Measurements from ENCODE around the gene PAWR.

DNA sequence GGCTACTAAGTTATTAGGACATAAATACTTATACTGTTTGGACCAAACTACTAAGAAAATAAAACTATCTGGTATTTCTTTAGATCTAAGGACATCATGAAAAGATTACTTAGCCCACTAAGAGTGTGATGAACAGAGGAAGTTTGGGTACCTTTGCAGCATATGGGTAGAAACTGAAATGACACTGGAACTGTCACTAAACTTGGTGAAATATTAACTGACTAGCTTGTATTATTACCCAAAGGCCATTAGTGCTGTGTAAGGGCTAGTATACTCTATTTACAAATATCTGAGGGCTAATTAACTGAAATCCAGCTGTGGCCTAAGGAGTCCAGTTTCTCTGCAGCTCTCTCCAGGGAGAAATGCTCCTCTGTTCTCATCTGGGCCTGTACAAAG lies 45.5 kb downstream of the PAWR start:
- TF ChIP-seq, protein P1, sequence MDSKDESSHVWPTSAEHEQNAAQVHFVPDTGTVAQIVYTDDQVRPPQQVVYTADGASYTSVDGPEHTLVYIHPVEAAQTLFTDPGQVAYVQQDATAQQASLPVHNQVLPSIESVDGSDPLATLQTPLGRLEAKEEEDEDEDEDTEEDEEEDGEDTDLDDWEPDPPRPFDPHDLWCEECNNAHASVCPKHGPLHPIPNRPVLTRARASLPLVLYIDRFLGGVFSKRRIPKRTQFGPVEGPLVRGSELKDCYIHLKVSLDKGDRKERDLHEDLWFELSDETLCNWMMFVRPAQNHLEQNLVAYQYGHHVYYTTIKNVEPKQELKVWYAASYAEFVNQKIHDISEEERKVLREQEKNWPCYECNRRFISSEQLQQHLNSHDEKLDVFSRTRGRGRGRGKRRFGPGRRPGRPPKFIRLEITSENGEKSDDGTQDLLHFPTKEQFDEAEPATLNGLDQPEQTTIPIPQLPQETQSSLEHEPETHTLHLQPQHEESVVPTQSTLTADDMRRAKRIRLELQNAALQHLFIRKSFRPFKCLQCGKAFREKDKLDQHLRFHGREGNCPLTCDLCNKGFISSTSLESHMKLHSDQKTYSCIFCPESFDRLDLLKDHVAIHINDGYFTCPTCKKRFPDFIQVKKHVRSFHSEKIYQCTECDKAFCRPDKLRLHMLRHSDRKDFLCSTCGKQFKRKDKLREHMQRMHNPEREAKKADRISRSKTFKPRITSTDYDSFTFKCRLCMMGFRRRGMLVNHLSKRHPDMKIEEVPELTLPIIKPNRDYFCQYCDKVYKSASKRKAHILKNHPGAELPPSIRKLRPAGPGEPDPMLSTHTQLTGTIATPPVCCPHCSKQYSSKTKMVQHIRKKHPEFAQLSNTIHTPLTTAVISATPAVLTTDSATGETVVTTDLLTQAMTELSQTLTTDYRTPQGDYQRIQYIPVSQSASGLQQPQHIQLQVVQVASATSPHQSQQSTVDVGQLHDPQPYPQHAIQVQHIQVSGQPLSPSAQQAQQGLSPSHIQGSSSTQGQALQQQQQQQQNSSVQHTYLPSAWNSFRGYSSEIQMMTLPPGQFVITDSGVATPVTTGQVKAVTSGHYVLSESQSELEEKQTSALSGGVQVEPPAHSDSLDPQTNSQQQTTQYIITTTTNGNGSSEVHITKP (tag by site-specific recombination; IDR thresholded peaks at IDR 0.05) = no peak
- TF ChIP-seq ZNF624 (tag by site-specific recombination; IDR thresholded peaks at IDR 0.05) (no peak), ZNF544 (tag by site-specific recombination; IDR thresholded peaks at IDR 0.05) (no peak)
- TF ChIP-seq, protein P2, sequence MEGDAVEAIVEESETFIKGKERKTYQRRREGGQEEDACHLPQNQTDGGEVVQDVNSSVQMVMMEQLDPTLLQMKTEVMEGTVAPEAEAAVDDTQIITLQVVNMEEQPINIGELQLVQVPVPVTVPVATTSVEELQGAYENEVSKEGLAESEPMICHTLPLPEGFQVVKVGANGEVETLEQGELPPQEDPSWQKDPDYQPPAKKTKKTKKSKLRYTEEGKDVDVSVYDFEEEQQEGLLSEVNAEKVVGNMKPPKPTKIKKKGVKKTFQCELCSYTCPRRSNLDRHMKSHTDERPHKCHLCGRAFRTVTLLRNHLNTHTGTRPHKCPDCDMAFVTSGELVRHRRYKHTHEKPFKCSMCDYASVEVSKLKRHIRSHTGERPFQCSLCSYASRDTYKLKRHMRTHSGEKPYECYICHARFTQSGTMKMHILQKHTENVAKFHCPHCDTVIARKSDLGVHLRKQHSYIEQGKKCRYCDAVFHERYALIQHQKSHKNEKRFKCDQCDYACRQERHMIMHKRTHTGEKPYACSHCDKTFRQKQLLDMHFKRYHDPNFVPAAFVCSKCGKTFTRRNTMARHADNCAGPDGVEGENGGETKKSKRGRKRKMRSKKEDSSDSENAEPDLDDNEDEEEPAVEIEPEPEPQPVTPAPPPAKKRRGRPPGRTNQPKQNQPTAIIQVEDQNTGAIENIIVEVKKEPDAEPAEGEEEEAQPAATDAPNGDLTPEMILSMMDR (tag by site-specific recombination; IDR thresholded peaks at IDR 0.05) = no peak
- TF ChIP-seq, protein P3, sequence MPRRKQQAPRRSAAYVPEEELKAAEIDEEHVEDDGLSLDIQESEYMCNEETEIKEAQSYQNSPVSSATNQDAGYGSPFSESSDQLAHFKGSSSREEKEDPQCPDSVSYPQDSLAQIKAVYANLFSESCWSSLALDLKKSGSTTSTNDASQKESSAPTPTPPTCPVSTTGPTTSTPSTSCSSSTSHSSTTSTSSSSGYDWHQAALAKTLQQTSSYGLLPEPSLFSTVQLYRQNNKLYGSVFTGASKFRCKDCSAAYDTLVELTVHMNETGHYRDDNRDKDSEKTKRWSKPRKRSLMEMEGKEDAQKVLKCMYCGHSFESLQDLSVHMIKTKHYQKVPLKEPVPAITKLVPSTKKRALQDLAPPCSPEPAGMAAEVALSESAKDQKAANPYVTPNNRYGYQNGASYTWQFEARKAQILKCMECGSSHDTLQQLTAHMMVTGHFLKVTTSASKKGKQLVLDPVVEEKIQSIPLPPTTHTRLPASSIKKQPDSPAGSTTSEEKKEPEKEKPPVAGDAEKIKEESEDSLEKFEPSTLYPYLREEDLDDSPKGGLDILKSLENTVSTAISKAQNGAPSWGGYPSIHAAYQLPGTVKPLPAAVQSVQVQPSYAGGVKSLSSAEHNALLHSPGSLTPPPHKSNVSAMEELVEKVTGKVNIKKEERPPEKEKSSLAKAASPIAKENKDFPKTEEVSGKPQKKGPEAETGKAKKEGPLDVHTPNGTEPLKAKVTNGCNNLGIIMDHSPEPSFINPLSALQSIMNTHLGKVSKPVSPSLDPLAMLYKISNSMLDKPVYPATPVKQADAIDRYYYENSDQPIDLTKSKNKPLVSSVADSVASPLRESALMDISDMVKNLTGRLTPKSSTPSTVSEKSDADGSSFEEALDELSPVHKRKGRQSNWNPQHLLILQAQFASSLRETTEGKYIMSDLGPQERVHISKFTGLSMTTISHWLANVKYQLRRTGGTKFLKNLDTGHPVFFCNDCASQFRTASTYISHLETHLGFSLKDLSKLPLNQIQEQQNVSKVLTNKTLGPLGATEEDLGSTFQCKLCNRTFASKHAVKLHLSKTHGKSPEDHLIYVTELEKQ (tag by site-specific recombination; IDR thresholded peaks at IDR 0.05; ENCODE audit: borderline replicate concordance) = no peak
